DMS53 treated with DMSO at 0.1 percent for 48 hours (cell line): ENCODE measurements around the gene EWSR1.

Experiments used
- DNase-seq: peaks from one replicate; lab custom pipeline; 2025; ENCODE audit not compliant: unreplicated experiment; lab: John Stamatoyannopoulos, UW

EWSR1 gene

GRCh38 chr22:29315286-29316140, 47.4 kb downstream of the EWSR1 start, which contains the start of gene RASL10A:
Gene RASL10A (minus strand): TSS chr22:29315697. CDS start chr22:29315246, 451 bp downstream.
- DNase-seq: no peak

- DNase-seq: no peak
Measured at GRCh38 chr22:29316141-29316828, 48.2 kb downstream of the EWSR1 start.

GRCh38 chr22:29317827-29318454, 49.9 kb downstream of the EWSR1 start:
- no peak for DNase-seq

- DNase-seq: no peak
Measured at GRCh38 chr22:29319072-29319471, 51.0 kb downstream of the EWSR1 start.

GRCh38 chr22:29320546-29320945, 52.5 kb downstream of the EWSR1 start:
- no peak for DNase-seq

GRCh38 chr22:29323641-29324040, 55.6 kb downstream of the EWSR1 start:
- DNase-seq: no peak

- DNase-seq: no peak
Measured at GRCh38 chr22:29325356-29325755, 57.3 kb downstream of the EWSR1 start.

GRCh38 chr22:29325785-29326315, 57.8 kb downstream of the EWSR1 start:
- DNase-seq: no peak

- no peak for DNase-seq
Measured at GRCh38 chr22:29326481-29326880, 58.4 kb downstream of the EWSR1 start.

GRCh38 chr22:29327089-29327764, 59.2 kb downstream of the EWSR1 start:
- no peak for DNase-seq

GRCh38 chr22:29328055-29328454, 60.0 kb downstream of the EWSR1 start:
- DNase-seq: no peak

GRCh38 chr22:29328566-29329500, 60.8 kb downstream of the EWSR1 start:
- DNase-seq: no peak

GRCh38 chr22:29329581-29329980, 61.5 kb downstream of the EWSR1 start:
- no peak for DNase-seq

- DNase-seq: no peak
Measured at GRCh38 chr22:29330291-29330690, 62.2 kb downstream of the EWSR1 start.

- DNase-seq: peak; percentile 22
Measured at GRCh38 chr22:29330753-29331152, 62.7 kb downstream of the EWSR1 start.

- DNase-seq: no peak
Measured at GRCh38 chr22:29331213-29331612, 63.1 kb downstream of the EWSR1 start.

GRCh38 chr22:29331658-29332300, 63.7 kb downstream of the EWSR1 start:
- no peak for DNase-seq

GRCh38 chr22:29332886-29333496, 64.9 kb downstream of the EWSR1 start:
- DNase-seq: no peak

- DNase-seq: no peak
Measured at GRCh38 chr22:29334148-29334547, 66.1 kb downstream of the EWSR1 start.
